ENCODE results near the gene FAM234A.

- no peak for TF ChIP-seq EZH2 (IDR thresholded peaks at IDR 0.05; ENCODE audit: borderline replicate concordance, low read depth, low read length, severe bottlenecking)
- no peak for TF ChIP-seq CTCF (IDR thresholded peaks at IDR 0.05; ENCODE audit: extremely low read depth in 1 of 2, insufficient read depth in 1 of 2, low read depth in 1 of 2, low read length in 2 of 2)
- TF ChIP-seq MAX (IDR thresholded peaks at IDR 0.05; ENCODE audit: insufficient read depth, insufficient read length) = no peak
- TF ChIP-seq MYC (IDR thresholded peaks at IDR 0.05; ENCODE audit: low read depth, low read length) = no peak
- no peak for TF ChIP-seq POLR2A (IDR thresholded peaks at IDR 0.05; ENCODE audit: low read depth, low read length)
- no peak for TF ChIP-seq JUN (IDR thresholded peaks at IDR 0.05; ENCODE audit: borderline replicate concordance, insufficient read depth, insufficient read length, low read depth)
- no peak for TF ChIP-seq GATA2 (IDR thresholded peaks at IDR 0.05; ENCODE audit: insufficient read depth, insufficient read length, low read depth, low read length)
- TF ChIP-seq POLR2AphosphoS5 (IDR thresholded peaks at IDR 0.05; ENCODE audit: insufficient read depth, low read depth, low read length) = no peak
- TF ChIP-seq FOS (IDR thresholded peaks at IDR 0.05; ENCODE audit: borderline replicate concordance, insufficient read depth, low read length) = no peak
Observed at GRCh38 chr16:187330-187729, 47.3 kb upstream of the FAM234A start.

Measured in endothelial cell of umbilical vein (primary cell).